Mucosa of descending colon (tissue), 3 donors: ENCODE results near the gene CYP2E1. TPM values are rescaled to one million over a fixed set of nuclear protein-coding genes. Genes with fewer than 3 reads are reported as not detected.

Experiments
- ATAC-seq: fragments of 200-7000 bp; cut with Tn5 transposase; one replicate; pipeline ENCODE4 v1.9.1; 2020; ENCODE audit warnings: mild to moderate bottlenecking, moderate library complexity
- DNase-seq, 3 donors: peaks; one replicate each; pipeline ENCODE4 v3.0.0-alpha.2; 2020
- H3K36me3 ChIP-seq: fragments of 200-600 bp; one replicate; pipeline ENCODE4 v1.8.0; 2021; ENCODE audit warnings: low read depth, mild to moderate bottlenecking
- H3K4me1 ChIP-seq: fragments of 200-600 bp; one replicate; pipeline ENCODE4 v1.8.0; 2021; ENCODE audit warnings: low read depth, mild to moderate bottlenecking
- H3K4me3 ChIP-seq: fragments of 200-600 bp; one replicate; pipeline ENCODE4 v1.8.0; 2021; ENCODE audit warnings: mild to moderate bottlenecking
- H3K9me3 ChIP-seq: fragments of 200-600 bp; one replicate; pipeline ENCODE4 v1.8.0; 2021; ENCODE audit warnings: mild to moderate bottlenecking
- CTCF ChIP-seq: fragments of 200-600 bp; IDR thresholded peaks from one replicate; pipeline ENCODE4 v1.8.0; 2022; ENCODE audit warnings: antibody characterized with exemption, mild to moderate bottlenecking
- intact Hi-C, 2 donors: fragments of 100-400 bp; cut with DNase I in 1 of 2; cut with micrococcal nuclease in 1 of 2; formaldehyde crosslinking; loops; one replicate each; pipeline versions ENCODE4 v1.11.0 to v1.11.1; 2022; cut with DNase I, micrococcal nuclease
- total RNA-seq, 3 donors: library from RNA; stranded (reverse); fragmentation: NEBNext Ultra II Directional in 2 of 3; extraction: Animal tissue kit (Norgen Biotek cat#: 25700) in 2 of 3; gene quantifications; one replicate each; pipeline versions ENCODE4 v1.2.1 to v1.2.4, GENCODE V29; 2021 to 2023
- donor health status: DM: no; HTN: no; CAD: no; lungs with moderate emphysema.
- donor health status: DM: no; HTN: no; CAD: no.
- donor health status: DM: no; HTN: yes; CAD: no.

The CYP2E1 gene
- total RNA-seq, 3 donors from 2014 or later, result 0.70 to 2.5 (median 0.90) TPM

GRCh38 chr10:133525444-133525843, 1.7 kb upstream of the CYP2E1 start:
- intact Hi-C loops, result no loop called here
- DNase-seq, result no peak
- ATAC-seq, result no peak
- no peaks in the 10 kb centered on the region for H3K4me1 ChIP-seq
- peaks cover 12% of the 10 kb centered on the region for H3K9me3 ChIP-seq
- H3K4me3 ChIP-seq, result no peak overlapping the region
- no peaks in the 10 kb centered on the region for H3K36me3 ChIP-seq
- no peak for TF ChIP-seq CTCF

GRCh38 chr10:133527771-133528271, 658 bp downstream of the CYP2E1 start:
- Histone ChIP-seq H3K4me3 (no peak overlapping the region), H3K36me3 (no peaks in the 10 kb centered on the region), H3K9me3 (peaks cover 12% of the 10 kb centered on the region), H3K4me1 (no peaks in the 10 kb centered on the region)
- no peak for TF ChIP-seq CTCF
- ATAC-seq (no peak), DNase-seq (no peak)
- intact Hi-C loops, result no loop called here

GRCh38 chr10:133528296-133528844, 1.2 kb downstream of the CYP2E1 start:
- ATAC-seq, result no peak
- no peaks in the 10 kb centered on the region for H3K4me1 ChIP-seq
- no peaks in the 10 kb centered on the region for H3K36me3 ChIP-seq
- no peak overlapping the region for H3K4me3 ChIP-seq
- DNase-seq, result no peak
- intact Hi-C loops, result no loop called here
- no peak for TF ChIP-seq CTCF
- peaks cover 9% of the 10 kb centered on the region for H3K9me3 ChIP-seq

DNA sequence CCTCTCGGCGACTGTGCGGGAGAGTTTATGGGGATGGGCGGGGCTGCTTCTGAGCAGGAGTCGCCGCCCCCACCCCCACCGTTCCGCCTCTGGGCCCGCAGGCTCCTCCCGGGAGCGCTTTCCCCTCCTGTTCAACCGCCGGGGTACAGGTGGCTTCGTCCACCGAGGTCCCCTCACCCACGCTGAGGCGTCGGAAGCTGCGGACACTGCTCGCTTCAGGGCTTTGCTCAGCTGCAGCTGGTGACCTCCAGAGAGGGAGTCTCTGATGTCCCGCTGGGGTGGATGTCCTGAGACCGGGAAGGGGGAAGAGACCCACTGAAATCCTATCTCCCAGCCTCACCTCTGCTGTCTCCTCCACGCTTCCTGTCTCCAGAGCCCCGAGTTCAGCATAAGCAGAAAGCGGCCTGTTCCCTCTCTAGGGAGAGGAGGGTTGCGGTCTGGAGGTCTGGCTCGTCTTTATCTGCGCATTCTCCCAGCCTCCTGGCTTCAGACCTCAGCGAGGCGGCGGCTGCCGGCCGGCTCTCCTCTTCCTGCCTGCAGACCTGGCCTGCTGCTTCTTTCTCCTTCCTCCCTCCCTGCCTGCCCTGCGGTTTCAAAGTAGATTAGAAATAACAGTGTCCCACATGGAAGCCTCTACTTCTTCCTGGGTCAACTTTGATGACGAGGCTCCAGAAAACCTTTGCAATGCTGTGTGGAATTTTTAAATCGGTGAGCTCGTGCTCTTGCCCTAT, 1.8 kb downstream of the CYP2E1 start:
- Histone ChIP-seq H3K9me3 (peaks cover 3% of the 10 kb centered on the region), H3K4me1 (no peaks in the 10 kb centered on the region), H3K36me3 (no peaks in the 10 kb centered on the region), H3K4me3 (no peak overlapping the region)
- intact Hi-C loops, result no loop called here
- DNase-seq (peak in 1 of 3 donors; percentile 5), ATAC-seq (peak; percentile 32)
- no peak for TF ChIP-seq CTCF

GRCh38 chr10:133529576-133529946, 2.4 kb downstream of the CYP2E1 start:
- Histone ChIP-seq H3K9me3 (no peaks in the 10 kb centered on the region), H3K36me3 (no peaks in the 10 kb centered on the region), H3K4me3 (no peak overlapping the region), H3K4me1 (no peaks in the 10 kb centered on the region)
- TF ChIP-seq CTCF, result no peak
- intact Hi-C loops, result no loop called here
- ATAC-seq (no peak), DNase-seq (no peak)
